Astrocyte of the spinal cord (primary cell): ENCODE data around the gene FES.

Experiments used
- DNase-seq: peaks from one replicate; pipeline ENCODE4 v3.0.0; 2011; ENCODE audit warnings: low read depth, low spot score
- H3K4me3 ChIP-seq: 2 replicates; pipeline ENCODE4 v1.5.1; 2011; ENCODE audit warnings: low read depth, mild to moderate bottlenecking, low read length, moderate library complexity
- CTCF ChIP-seq: IDR thresholded peaks from 2 replicates; pipeline ENCODE4 v1.5.1; 2012; ENCODE audit warnings: low read depth, mild to moderate bottlenecking, low read length, inconsistent platforms
- in situ Hi-C: cut with HindIII; loops from 2 replicates; pipeline ENCODE4 v1.10.0; 2017; ENCODE audit warnings: low sequenced_read_pairs

Gene FES

GRCh38 chr15:90879730-90880366 is 4.5 kb upstream of the FES start:
- in situ Hi-C loops: no loop called here
- no peak for DNase-seq
- H3K4me3 ChIP-seq: no peak overlapping the region
- no peak for TF ChIP-seq CTCF

- in situ Hi-C loops: no loop called here
- TF ChIP-seq CTCF: no peak
- DNase-seq: no peak
- no peak overlapping the region for H3K4me3 ChIP-seq
Observed at GRCh38 chr15:90880381-90881145, 3.7 kb upstream of the FES start.

- no peak for TF ChIP-seq CTCF
- in situ Hi-C loops: no loop called here
- DNase-seq: no peak
- no peak overlapping the region for H3K4me3 ChIP-seq
Observed at GRCh38 chr15:90881181-90881977, 2.9 kb upstream of the FES start.

GRCh38 chr15:90881978-90882721 is 2.2 kb upstream of the FES start:
- in situ Hi-C loops: no loop called here
- no peak overlapping the region for H3K4me3 ChIP-seq
- no peak for TF ChIP-seq CTCF
- no peak for DNase-seq

- DNase-seq: no peak
- in situ Hi-C loops: no loop called here
- H3K4me3 ChIP-seq: no peak overlapping the region
- no peak for TF ChIP-seq CTCF
Observed at GRCh38 chr15:90882781-90883525, 1.4 kb upstream of the FES start.
